ENCODE measurements around the gene PPP1R3D.
"Not testable (repeated sequence)": the region's sequence is repeated elsewhere in the genome, so short reads cannot be mapped to it uniquely, and the experiment has no call there.

PPP1R3D gene

DNA sequence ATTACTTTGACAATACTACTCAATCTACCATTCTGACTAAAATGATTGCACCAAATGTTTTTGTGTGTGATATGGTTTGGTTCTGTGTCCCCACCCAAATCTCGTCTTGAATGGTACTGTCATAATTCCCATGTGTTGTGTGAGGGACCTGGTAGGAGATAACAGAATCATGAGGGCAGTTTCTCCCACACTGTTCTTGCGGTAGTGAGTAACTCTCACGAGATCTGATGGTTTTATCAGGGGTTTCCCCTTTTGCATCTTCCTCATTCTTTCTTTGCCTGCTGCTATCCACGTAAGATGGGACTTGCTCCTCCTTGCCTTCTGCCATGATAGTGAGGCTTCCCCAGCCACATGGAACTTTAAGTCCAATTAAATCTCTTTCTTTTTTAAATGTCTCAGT is 27.5 kb downstream of the PPP1R3D start:
- DNase-seq: no peak

DNA sequence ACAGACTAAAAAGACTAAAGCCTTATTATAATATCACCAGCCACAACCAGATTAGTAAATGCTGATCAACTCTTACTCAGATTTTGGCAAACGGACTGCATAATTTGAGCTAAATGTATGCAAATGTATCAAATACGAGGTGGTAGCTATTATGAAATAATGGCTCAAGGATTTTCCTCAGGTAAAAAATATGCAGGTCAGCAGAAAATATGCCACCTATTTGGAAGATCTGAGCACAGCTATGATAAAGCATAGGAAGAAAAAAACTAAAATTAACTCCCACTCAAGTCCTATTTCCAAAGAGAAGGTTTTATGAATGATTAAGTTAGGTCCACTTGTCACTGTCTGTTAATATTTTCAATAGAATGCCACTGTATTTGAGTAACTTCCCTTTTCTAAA is 29.1 kb downstream of the PPP1R3D start:
- DNase-seq: no peak

GRCh38 chr20:59908855-59909254 is 31.2 kb downstream of the PPP1R3D start:
- DNase-seq: no peak

DNA sequence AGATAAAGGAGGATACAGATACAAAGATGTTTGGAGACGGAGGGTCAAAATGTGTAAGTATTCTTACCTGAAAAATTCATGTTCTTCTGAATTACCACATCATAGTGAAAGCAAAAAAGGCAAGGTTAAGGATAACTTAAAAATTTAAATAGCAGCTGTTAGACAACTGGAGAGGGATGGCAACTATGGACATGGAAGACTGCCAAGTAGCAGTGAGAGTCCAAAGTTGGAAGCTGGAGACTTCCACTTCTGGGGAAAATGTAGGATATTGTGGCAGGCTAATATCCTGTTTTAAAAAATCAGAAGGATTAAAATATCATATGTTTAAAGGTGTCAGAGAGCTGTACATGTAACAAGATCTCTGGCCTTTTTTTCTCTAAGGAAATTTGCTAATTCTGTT is 36.5 kb downstream of the PPP1R3D start:
- no peak for DNase-seq

DNA sequence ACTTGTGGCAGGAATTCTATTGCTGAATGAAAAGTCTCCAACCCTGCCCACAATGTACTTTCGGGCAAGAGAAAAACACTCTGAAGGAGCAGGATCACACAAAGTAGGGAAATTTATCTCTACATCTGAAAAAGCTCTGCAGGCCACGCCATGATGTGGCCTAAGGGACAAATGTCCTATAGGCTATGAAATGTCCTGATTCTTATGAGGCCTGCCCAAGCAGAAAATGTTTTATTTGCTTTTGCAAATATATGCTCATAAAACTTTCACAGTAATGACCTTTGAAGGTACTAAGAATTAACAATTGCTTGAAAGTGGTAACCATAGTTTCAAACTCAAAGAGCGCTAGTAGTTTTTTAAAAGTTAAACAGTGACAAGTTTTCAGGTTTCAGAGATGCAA is 37.6 kb downstream of the PPP1R3D start:
- no peak for DNase-seq

DNA sequence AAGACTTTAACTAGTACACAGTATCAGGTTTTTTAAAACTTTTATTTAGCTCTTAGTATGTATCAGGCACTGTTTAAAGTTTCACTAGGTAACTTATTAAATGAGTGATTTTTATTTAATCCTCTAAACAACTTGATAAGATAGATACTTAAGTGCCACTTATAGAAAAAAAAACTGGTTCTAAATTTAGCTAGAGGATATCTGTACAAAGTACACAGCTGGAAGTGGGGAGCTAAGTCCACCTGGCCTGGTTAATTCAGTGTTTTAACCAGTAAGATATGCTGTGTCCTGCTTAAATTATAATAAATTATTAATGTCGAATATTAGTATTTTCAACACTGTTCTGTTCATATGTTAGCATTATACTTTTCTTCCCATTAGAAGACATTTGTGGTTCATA is 44.2 kb downstream of the PPP1R3D start:
- no peak for DNase-seq

GRCh38 chr20:59891581-59891980 is 48.5 kb downstream of the PPP1R3D start:
- DNase-seq: no peak

- not testable (repeated sequence) for DNase-seq
Observed at GRCh38 chr20:59890035-59890434, 50.1 kb downstream of the PPP1R3D start.

DNA sequence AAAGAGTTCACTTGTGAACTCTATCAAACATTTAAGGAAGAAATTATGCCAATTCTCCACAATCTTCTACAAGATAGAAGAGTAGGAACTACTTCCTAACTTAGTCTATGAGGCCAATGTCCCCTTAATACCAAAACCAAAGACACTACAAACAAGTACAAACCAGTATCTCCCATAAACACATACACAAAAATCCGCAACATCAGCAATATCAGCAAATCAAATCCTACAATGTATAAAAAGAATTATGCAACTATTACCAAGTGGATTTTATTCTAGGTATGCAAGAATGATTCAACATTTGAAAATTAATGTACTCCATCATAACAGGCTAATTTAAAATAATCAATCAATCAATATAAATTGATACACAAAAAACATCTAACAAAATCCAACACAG is 52.1 kb downstream of the PPP1R3D start:
- DNase-seq: no peak

All from NK-92 treated with Interleukin-12 subunit alpha and Interleukin-12 subunit beta, amount 100 ng/mL, for 24 hours (cell line).